Neural cell (in vitro differentiated cells): ENCODE data around the gene SHISAL2B.

Source experiments
- CTCF ChIP-seq: fragments of 450-650 bp; IDR thresholded peaks from 2 replicates; pipeline ENCODE4 v1.5.1; 2014; ENCODE audit warnings: antibody characterized with exemption, mild to moderate bottlenecking, moderate library complexity; ENCODE audit not compliant: poor library complexity, severe bottlenecking
- POLR2AphosphoS5 ChIP-seq: IDR thresholded peaks from 2 replicates; pipeline ENCODE4 v1.6.1; 2012

GRCh38 chr5:64758901-64759300 lies 68.6 kb downstream of the SHISAL2B start:
- TF ChIP-seq POLR2AphosphoS5 (no peak), CTCF (no peak)
